Measurements from ENCODE around the gene ADPGK.

- no peak for TF ChIP-seq EZH2 (IDR thresholded peaks at IDR 0.05; ENCODE audit: borderline replicate concordance, insufficient read depth, low read length, poor library complexity, severe bottlenecking)
- no peak for TF ChIP-seq CTCF (IDR thresholded peaks at IDR 0.05; ENCODE audit: poor library complexity, severe bottlenecking)
- TF ChIP-seq TAF1 (IDR thresholded peaks at IDR 0.05; ENCODE audit: low read depth): no peak
- TF ChIP-seq, protein P1, sequence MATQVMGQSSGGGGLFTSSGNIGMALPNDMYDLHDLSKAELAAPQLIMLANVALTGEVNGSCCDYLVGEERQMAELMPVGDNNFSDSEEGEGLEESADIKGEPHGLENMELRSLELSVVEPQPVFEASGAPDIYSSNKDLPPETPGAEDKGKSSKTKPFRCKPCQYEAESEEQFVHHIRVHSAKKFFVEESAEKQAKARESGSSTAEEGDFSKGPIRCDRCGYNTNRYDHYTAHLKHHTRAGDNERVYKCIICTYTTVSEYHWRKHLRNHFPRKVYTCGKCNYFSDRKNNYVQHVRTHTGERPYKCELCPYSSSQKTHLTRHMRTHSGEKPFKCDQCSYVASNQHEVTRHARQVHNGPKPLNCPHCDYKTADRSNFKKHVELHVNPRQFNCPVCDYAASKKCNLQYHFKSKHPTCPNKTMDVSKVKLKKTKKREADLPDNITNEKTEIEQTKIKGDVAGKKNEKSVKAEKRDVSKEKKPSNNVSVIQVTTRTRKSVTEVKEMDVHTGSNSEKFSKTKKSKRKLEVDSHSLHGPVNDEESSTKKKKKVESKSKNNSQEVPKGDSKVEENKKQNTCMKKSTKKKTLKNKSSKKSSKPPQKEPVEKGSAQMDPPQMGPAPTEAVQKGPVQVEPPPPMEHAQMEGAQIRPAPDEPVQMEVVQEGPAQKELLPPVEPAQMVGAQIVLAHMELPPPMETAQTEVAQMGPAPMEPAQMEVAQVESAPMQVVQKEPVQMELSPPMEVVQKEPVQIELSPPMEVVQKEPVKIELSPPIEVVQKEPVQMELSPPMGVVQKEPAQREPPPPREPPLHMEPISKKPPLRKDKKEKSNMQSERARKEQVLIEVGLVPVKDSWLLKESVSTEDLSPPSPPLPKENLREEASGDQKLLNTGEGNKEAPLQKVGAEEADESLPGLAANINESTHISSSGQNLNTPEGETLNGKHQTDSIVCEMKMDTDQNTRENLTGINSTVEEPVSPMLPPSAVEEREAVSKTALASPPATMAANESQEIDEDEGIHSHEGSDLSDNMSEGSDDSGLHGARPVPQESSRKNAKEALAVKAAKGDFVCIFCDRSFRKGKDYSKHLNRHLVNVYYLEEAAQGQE (IDR thresholded peaks at IDR 0.05; ENCODE audit: borderline replicate concordance): no peak
- TF ChIP-seq POLR2AphosphoS5 (IDR thresholded peaks at IDR 0.05): no peak
- TF ChIP-seq RAD21 (conservative IDR thresholded peaks at IDR 0.05): no peak
- TF ChIP-seq MXI1 (conservative IDR thresholded peaks at IDR 0.05; ENCODE audit: poor library complexity, severe bottlenecking): no peak
These were observed 22.8 kb downstream of the ADPGK start for GRCh38 chr15:72760590-72761260.
